Measurements from ENCODE around the gene PEX14. TPM values are rescaled to one million over a fixed set of nuclear protein-coding genes. Genes with fewer than 3 reads are reported as not detected.

PEX14 gene
- total RNA-seq, 1 donor from 2014 or later = 10.6 TPM

GRCh38 chr1:10674222-10674621, 199.5 kb downstream of the PEX14 start:
- Histone ChIP-seq H3K4me3 (no peak overlapping the region), H3K27ac (no peak overlapping the region), H3K27me3 (no peaks in the 10 kb centered on the region), H3K9me3 (no peaks in the 10 kb centered on the region), H3K4me1 (peaks cover 0 to 37% of the 10 kb centered on the region in 2 donors), H3K36me3 (no peaks in the 10 kb centered on the region)
- intact Hi-C loops (cut with DNase I) = no loop called here
- DNase-seq (ENCODE audit: low spot score in 2 of 2) = no peak
- TF ChIP-seq CTCF (IDR thresholded peaks at IDR 0.05) = no peak

GRCh38 chr1:10674700-10675609, 200.2 kb downstream of the PEX14 start:
- Histone ChIP-seq H3K4me1 (peaks cover 0 to 45% of the 10 kb centered on the region in 2 donors), H3K27ac (peak overlapping the region; percentile 43 to 65), H3K27me3 (no peaks in the 10 kb centered on the region), H3K4me3 (peak overlapping the region in 1 of 2 donors; percentile 4), H3K9me3 (no peaks in the 10 kb centered on the region), H3K36me3 (no peaks in the 10 kb centered on the region)
- intact Hi-C loops (cut with DNase I) = loop anchor here (5.0 kb wide), 1 partner anchor 122 kb away; the partner anchor contains the start of gene CASZ1
- no peak for DNase-seq (ENCODE audit: low spot score in 2 of 2)
- no peak for TF ChIP-seq CTCF (IDR thresholded peaks at IDR 0.05)

GRCh38 chr1:10675813-10676212, 201.1 kb downstream of the PEX14 start:
- intact Hi-C loops (cut with DNase I) = loop anchor here (5.0 kb wide), 1 partner anchor 121 kb away; the partner anchor contains the start of gene CASZ1
- peak overlapping the region; percentile 43 to 65 for H3K27ac ChIP-seq
- no peaks in the 10 kb centered on the region for H3K9me3 ChIP-seq
- H3K4me1 ChIP-seq = peaks cover 0 to 50% of the 10 kb centered on the region in 2 donors
- H3K4me3 ChIP-seq = peak overlapping the region in 1 of 2 donors; percentile 4
- TF ChIP-seq CTCF (IDR thresholded peaks at IDR 0.05) = no peak
- no peaks in the 10 kb centered on the region for H3K36me3 ChIP-seq
- H3K27me3 ChIP-seq = no peaks in the 10 kb centered on the region
- no peak for DNase-seq (ENCODE audit: low spot score in 2 of 2)

GRCh38 chr1:10676963-10677362, 202.2 kb downstream of the PEX14 start:
- no peak overlapping the region for H3K4me3 ChIP-seq
- H3K9me3 ChIP-seq = no peaks in the 10 kb centered on the region
- no peak for TF ChIP-seq CTCF (IDR thresholded peaks at IDR 0.05)
- H3K4me1 ChIP-seq = peaks cover 0 to 50% of the 10 kb centered on the region in 2 donors
- H3K27ac ChIP-seq = peak overlapping the region in 1 of 2 donors; percentile 47
- H3K36me3 ChIP-seq = no peaks in the 10 kb centered on the region
- intact Hi-C loops (cut with DNase I) = loop anchor here (5.0 kb wide), 1 partner anchor 120 kb away; the partner anchor contains the start of gene CASZ1
- no peaks in the 10 kb centered on the region for H3K27me3 ChIP-seq
- DNase-seq (ENCODE audit: low spot score in 2 of 2) = no peak

GRCh38 chr1:10677491-10678391, 203.0 kb downstream of the PEX14 start:
- no peaks in the 10 kb centered on the region for H3K27me3 ChIP-seq
- H3K36me3 ChIP-seq = no peaks in the 10 kb centered on the region
- intact Hi-C loops (cut with DNase I) = loop anchor here (5.0 kb wide), 1 partner anchor 120 kb away; the partner anchor contains the start of gene CASZ1
- H3K4me3 ChIP-seq = no peak overlapping the region
- peaks cover 0 to 50% of the 10 kb centered on the region in 2 donors for H3K4me1 ChIP-seq
- no peaks in the 10 kb centered on the region for H3K9me3 ChIP-seq
- no peak for TF ChIP-seq CTCF (IDR thresholded peaks at IDR 0.05)
- DNase-seq (ENCODE audit: low spot score in 2 of 2) = no peak
- peak overlapping the region in 1 of 2 donors; percentile 47 for H3K27ac ChIP-seq
